Testis (tissue), 5 donors: ENCODE data around the gene WNT3. TPM values are rescaled to one million over a fixed set of nuclear protein-coding genes. Genes with fewer than 3 reads are reported as not detected.

Experiments
- DNase-seq: peaks from one replicate; pipeline ENCODE4 v3.0.0-alpha.2; 2019
- H3K27ac ChIP-seq, 2 donors: fragments of 200-600 bp; sonication (generic); one replicate each; pipeline ENCODE4 v1.5.1; 2019
- H3K27me3 ChIP-seq: fragments of 200-600 bp; sonication (generic); one replicate; pipeline ENCODE4 v1.5.1; 2019
- H3K36me3 ChIP-seq: fragments of 200-600 bp; sonication (generic); one replicate; pipeline ENCODE4 v1.5.1; 2017; ENCODE audit warnings: low read depth; ENCODE audit errors: missing control alignments
- H3K4me1 ChIP-seq: fragments of 200-600 bp; sonication (generic); one replicate; pipeline ENCODE4 v1.5.1; 2019
- H3K4me3 ChIP-seq, 2 donors: fragments of 200-600 bp; sonication (generic); one replicate each; pipeline ENCODE4 v1.5.1; 2017 to 2019
- H3K9me3 ChIP-seq: fragments of 200-600 bp; sonication (generic); one replicate; pipeline ENCODE4 v1.5.1; 2017
- POLR2A ChIP-seq: fragments of 450-650 bp; IDR thresholded peaks from one replicate; pipeline ENCODE4 v1.6.1; 2017; ENCODE audit warnings: antibody characterized with exemption, mild to moderate bottlenecking, moderate library complexity
- WGBS, 2 donors: methylation state at CpG; one replicate each; pipeline ENCODE4 v1.1.5; 2018; 5-methylcytosine and 5-hydroxymethylcytosine counted together
- intact Hi-C: fragments of 100-400 bp; cut with DNase I; formaldehyde crosslinking; loops from one replicate; pipeline ENCODE4 v1.15.1; 2023; ENCODE audit warnings: low total_unique reads
- long read RNA-seq, 2 donors: transcript quantifications; one replicate each; lab custom pipeline, GENCODE V29; 2026
- polyA plus RNA-seq: library from polyadenylated mRNA; stranded (reverse); fragments of 350-450 nt; fragmentation: Illumina TruSeq; extraction: RNeasy Lipid Tissue Mini Kit (QIAGEN cat#74804); gene quantifications from one replicate; pipeline ENCODE4 v1.2.3, GENCODE V29; 2014; ENCODE audit warnings: low read depth, low replicate concordance; ENCODE audit not compliant: insufficient read depth
- total RNA-seq, 2 donors: library from RNA; depleted of rRNA; stranded (reverse); fragments of >200 nt; gene quantifications; one replicate each; pipeline ENCODE4 v1.2.3, GENCODE V29; 2016
- TF ChIP-seq, protein P1 (sequence below), 3 experiments: fragments of 450-650 bp in 2 of 3; fragments of 200-600 bp in 1 of 3; sonication (generic) in 1 of 3; IDR thresholded peaks; one replicate each; pipeline ENCODE4 v1.5.1; 2016 to 2019; ENCODE audit warnings: antibody characterized with exemption in 3 of 3, mild to moderate bottlenecking in 2 of 3, moderate library complexity in 1 of 3

The WNT3 gene, protein sequence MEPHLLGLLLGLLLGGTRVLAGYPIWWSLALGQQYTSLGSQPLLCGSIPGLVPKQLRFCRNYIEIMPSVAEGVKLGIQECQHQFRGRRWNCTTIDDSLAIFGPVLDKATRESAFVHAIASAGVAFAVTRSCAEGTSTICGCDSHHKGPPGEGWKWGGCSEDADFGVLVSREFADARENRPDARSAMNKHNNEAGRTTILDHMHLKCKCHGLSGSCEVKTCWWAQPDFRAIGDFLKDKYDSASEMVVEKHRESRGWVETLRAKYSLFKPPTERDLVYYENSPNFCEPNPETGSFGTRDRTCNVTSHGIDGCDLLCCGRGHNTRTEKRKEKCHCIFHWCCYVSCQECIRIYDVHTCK
- total RNA-seq = 1 to 10 TPM; 7.7 to 9.8 TPM
- 6.4 TPM for polyA plus RNA-seq
- long read RNA-seq, donor 1 = 0 reads
- long read RNA-seq, donor 2, partial matches to known transcripts = 0 of 1 reads
- long read RNA-seq, donor 2, other reads (novel, unspliced or antisense) = 0 of 1 reads

DNA sequence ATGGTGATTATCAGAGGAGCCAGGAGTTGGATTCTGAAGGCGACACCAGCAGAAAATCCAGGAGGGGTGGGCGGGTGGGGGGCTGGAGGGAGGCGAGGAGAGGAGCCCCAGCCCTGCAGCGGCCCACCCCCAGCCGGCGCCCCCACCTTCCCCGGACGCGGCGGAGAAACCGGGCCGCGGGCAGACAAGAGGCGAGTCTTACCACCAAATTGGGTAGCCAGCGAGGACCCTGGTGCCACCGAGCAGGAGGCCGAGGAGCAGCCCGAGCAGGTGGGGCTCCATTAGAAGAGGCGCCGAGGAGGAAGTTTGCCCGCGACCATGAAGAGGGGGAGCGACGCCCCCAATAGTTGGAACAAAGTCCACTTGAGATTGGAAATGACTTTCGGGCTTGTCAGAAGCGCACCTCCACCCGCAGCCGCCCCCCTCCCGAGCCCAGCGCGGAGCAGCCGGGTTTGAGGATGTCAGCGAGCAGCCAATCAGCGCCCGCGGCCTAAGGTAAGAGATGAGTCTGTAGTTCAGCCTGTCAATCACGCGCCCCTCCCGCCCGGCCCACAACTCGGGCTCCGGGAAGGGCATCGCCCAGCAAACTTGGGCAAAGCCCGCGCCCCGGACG is at the start of gene WNT3:
WNT3 (minus strand) TSS at position 377 of the 613 bp plus-strand sequence; CDS start at position 282, 95 bp downstream.
- intact Hi-C loops = no loop called here
- DNase-seq = peak; percentile 45
- no peaks in the 10 kb centered on the region for H3K9me3 ChIP-seq
- peaks cover 13% of the 10 kb centered on the region for H3K4me1 ChIP-seq
- no peaks in the 10 kb centered on the region for H3K36me3 ChIP-seq
- 0 to 3% methylated on average over 3 to 46 of the region's 47 CpGs for WGBS, 2 donors
- H3K4me3 ChIP-seq = peak within 1 kb of the TSS in 1 of 2 donors; percentile 18
- TF ChIP-seq POLR2A = no peak
- TF ChIP-seq, protein P1, sequence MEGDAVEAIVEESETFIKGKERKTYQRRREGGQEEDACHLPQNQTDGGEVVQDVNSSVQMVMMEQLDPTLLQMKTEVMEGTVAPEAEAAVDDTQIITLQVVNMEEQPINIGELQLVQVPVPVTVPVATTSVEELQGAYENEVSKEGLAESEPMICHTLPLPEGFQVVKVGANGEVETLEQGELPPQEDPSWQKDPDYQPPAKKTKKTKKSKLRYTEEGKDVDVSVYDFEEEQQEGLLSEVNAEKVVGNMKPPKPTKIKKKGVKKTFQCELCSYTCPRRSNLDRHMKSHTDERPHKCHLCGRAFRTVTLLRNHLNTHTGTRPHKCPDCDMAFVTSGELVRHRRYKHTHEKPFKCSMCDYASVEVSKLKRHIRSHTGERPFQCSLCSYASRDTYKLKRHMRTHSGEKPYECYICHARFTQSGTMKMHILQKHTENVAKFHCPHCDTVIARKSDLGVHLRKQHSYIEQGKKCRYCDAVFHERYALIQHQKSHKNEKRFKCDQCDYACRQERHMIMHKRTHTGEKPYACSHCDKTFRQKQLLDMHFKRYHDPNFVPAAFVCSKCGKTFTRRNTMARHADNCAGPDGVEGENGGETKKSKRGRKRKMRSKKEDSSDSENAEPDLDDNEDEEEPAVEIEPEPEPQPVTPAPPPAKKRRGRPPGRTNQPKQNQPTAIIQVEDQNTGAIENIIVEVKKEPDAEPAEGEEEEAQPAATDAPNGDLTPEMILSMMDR (IDR thresholded peaks at IDR 0.05) = no peak
- H3K27me3 ChIP-seq = no peaks in the 10 kb centered on the region
- H3K27ac ChIP-seq = no peak within 1 kb of the TSS

DNA sequence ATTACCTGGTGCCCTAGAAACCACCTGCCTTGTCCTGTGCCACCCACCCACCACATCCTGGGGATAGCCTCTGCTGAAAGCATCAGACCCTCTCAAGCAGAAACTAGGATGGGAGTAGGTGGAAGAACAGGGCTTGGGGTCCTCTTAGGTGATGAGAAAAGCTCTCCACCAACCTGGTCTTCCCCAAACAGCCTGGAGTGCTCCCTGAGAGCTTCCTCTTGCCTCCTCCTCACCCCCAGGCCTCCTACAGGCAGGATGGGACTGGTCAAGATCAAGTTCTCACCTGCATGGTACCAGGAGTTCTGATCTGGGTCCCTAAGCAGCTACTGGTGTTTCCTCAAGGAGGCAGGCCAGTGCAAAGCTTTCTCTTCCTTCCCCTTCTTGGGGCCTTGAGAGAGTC is 48.3 kb upstream of the WNT3 start:
- intact Hi-C loops = no loop called here
- Histone ChIP-seq H3K4me1 (no peaks in the 10 kb centered on the region), H3K36me3 (no peaks in the 10 kb centered on the region), H3K27me3 (no peaks in the 10 kb centered on the region), H3K27ac (no peak overlapping the region), H3K4me3 (no peak overlapping the region), H3K9me3 (no peaks in the 10 kb centered on the region)
- TF ChIP-seq POLR2A = no peak
- TF ChIP-seq, protein P1 (IDR thresholded peaks at IDR 0.05) = no peak
- no peak for DNase-seq

DNA sequence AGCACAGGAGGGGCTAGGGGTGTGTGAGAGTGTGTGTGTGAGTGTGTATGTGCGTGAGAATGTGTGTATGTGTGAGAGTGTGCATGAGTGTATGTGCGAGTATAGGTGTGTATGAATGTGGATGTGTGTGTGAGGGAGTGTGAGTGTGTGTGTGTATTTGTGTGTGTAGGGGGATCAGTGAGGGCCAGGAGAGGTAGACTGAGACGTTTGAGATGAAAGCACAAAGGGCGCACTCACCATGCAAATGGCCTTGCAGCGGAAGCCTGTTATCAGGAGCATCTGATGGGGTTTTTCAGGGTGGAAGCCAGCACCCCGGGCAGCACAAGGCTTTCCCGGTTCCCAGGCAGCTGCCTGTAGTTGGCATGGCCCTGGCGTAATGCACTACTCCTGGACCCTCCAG is 47.8 kb upstream of the WNT3 start:
- TF ChIP-seq POLR2A = no peak
- TF ChIP-seq, protein P1 (IDR thresholded peaks at IDR 0.05) = no peak
- intact Hi-C loops = no loop called here
- 70 to 78% methylated on average over 8 of the region's 8 CpGs for WGBS, 2 donors
- H3K27me3 ChIP-seq = no peaks in the 10 kb centered on the region
- H3K4me3 ChIP-seq = no peak overlapping the region
- no peaks in the 10 kb centered on the region for H3K4me1 ChIP-seq
- H3K36me3 ChIP-seq = no peaks in the 10 kb centered on the region
- H3K9me3 ChIP-seq = no peaks in the 10 kb centered on the region
- DNase-seq = no peak
- no peak overlapping the region for H3K27ac ChIP-seq

DNA sequence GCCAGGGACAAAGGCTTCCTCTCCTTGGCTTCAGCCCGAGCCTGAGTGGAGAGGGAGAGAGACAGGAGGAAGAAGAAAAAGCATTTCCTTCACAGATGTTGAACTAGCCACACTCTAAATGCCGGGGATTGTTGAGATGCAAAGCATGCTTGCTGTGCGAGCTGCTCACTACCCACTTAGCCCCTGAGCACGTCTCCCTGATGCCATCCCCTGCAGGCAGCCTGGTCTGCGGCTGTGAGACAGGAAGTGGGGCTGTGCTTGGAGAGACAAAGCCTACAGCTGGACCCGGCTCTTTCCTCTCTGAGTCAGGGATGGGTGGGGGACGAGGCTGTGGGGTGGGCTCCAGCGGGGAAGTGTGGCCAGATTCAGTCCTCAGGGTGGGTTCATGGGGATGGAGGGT is 46.6 kb upstream of the WNT3 start:
- no peaks in the 10 kb centered on the region for H3K27me3 ChIP-seq
- H3K4me3 ChIP-seq = no peak overlapping the region
- TF ChIP-seq, protein P1 (IDR thresholded peaks at IDR 0.05) = no peak
- TF ChIP-seq POLR2A = no peak
- intact Hi-C loops = no loop called here
- DNase-seq = no peak
- WGBS, 2 donors = 47 to 67% methylated on average over 5 to 8 of the region's 8 CpGs
- H3K27ac ChIP-seq = no peak overlapping the region
- H3K9me3 ChIP-seq = no peaks in the 10 kb centered on the region
- no peaks in the 10 kb centered on the region for H3K4me1 ChIP-seq
- no peaks in the 10 kb centered on the region for H3K36me3 ChIP-seq
